DND-41 (cell line): ENCODE data around the gene ARHGAP28.

ENCODE experiments used
- EZH2 ChIP-seq: IDR thresholded peaks from 3 replicates; pipeline ENCODE4 v1.6.1; 2012; ENCODE audit warnings: borderline replicate concordance, low read depth, mild to moderate bottlenecking, moderate library complexity, low read length, inconsistent platforms; ENCODE audit not compliant: severe bottlenecking
- TF ChIP-seq, protein P1 (sequence below): IDR thresholded peaks from 2 replicates; pipeline ENCODE4 v1.5.1; 2012; ENCODE audit warnings: borderline replicate concordance, low read length, moderate library complexity, mild to moderate bottlenecking; ENCODE audit not compliant: poor library complexity, severe bottlenecking; ENCODE audit errors: extremely low read depth

DNA sequence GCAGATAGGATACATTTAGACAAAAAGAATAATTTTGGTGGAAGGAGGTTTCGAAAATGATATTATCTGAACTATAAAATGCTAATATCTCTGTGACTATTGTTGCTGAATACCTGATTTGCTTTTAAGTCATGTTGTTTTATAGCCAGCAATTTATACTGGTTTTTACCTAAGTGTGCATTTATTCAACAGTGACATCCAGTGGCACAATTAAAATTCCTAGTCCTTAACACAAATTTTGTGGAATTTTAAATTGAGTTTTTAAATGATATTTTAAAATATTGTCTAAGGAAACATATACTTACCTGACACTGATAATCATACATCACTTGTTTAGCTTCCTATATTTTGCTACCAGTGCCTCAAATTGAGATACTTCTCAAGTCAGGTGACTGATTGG is 144.8 kb downstream of the ARHGAP28 start:
- TF ChIP-seq, protein P1, sequence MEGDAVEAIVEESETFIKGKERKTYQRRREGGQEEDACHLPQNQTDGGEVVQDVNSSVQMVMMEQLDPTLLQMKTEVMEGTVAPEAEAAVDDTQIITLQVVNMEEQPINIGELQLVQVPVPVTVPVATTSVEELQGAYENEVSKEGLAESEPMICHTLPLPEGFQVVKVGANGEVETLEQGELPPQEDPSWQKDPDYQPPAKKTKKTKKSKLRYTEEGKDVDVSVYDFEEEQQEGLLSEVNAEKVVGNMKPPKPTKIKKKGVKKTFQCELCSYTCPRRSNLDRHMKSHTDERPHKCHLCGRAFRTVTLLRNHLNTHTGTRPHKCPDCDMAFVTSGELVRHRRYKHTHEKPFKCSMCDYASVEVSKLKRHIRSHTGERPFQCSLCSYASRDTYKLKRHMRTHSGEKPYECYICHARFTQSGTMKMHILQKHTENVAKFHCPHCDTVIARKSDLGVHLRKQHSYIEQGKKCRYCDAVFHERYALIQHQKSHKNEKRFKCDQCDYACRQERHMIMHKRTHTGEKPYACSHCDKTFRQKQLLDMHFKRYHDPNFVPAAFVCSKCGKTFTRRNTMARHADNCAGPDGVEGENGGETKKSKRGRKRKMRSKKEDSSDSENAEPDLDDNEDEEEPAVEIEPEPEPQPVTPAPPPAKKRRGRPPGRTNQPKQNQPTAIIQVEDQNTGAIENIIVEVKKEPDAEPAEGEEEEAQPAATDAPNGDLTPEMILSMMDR, result no peak
- no peak for TF ChIP-seq EZH2
